Kidney epithelial cell (primary cell): ENCODE measurements around the gene GPX4. TPM values are rescaled to one million over a fixed set of nuclear protein-coding genes. Genes with fewer than 3 reads are reported as not detected.

Source experiments
- DNase-seq: peaks from one replicate; pipeline ENCODE4 v3.0.0-alpha.2; 2010; ENCODE audit warnings: low read depth
- H3K27me3 ChIP-seq: 2 replicates; pipeline ENCODE4 v1.6.0; 2011; ENCODE audit warnings: low read length; ENCODE audit not compliant: control insufficient read depth, insufficient read depth
- H3K36me3 ChIP-seq: 2 replicates; pipeline ENCODE4 v1.5.1; 2011; ENCODE audit warnings: low read length; ENCODE audit not compliant: control insufficient read depth, insufficient read depth
- H3K4me3 ChIP-seq: 2 replicates; pipeline ENCODE4 v1.5.1; 2011; ENCODE audit warnings: low read depth, mild to moderate bottlenecking, control low read depth, low read length
- total RNA-seq: library from RNA; depleted of rRNA; stranded (reverse); fragments of >200 nt; gene quantifications from 2 replicates; pipeline ENCODE4 v1.2.3, GENCODE V29; 2015
- TF ChIP-seq, protein P1 (sequence below): IDR thresholded peaks from 2 replicates; pipeline ENCODE4 v1.5.1; 2011; ENCODE audit warnings: mild to moderate bottlenecking, moderate library complexity, low read length, control low read depth, inconsistent platforms; ENCODE audit not compliant: insufficient read depth, poor library complexity, severe bottlenecking

GPX4 gene
- total RNA-seq, 1 donor from 2014 or later = 538 TPM

DNA sequence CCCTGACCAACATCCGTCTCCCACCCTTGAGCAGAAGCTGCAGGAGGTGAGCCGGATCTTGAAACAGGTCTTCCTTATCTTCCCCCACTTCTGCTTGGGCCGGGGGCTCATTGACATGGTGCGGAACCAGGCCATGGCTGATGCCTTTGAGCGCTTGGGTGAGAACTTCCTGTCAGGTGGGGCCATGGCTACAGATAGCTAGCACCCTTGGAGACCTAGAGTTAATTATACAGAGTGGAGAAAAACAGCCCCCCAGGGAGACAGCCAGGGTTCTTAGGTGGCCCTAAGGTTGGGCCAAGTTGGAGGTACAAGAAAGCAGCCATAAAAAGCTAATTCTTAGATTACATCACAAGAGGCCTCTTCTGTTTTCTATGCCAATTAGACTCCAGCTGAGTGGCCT is 45.7 kb upstream of the GPX4 start:
- no peaks in the 10 kb centered on the region for H3K27me3 ChIP-seq
- H3K4me3 ChIP-seq = no peak overlapping the region
- TF ChIP-seq, protein P1, sequence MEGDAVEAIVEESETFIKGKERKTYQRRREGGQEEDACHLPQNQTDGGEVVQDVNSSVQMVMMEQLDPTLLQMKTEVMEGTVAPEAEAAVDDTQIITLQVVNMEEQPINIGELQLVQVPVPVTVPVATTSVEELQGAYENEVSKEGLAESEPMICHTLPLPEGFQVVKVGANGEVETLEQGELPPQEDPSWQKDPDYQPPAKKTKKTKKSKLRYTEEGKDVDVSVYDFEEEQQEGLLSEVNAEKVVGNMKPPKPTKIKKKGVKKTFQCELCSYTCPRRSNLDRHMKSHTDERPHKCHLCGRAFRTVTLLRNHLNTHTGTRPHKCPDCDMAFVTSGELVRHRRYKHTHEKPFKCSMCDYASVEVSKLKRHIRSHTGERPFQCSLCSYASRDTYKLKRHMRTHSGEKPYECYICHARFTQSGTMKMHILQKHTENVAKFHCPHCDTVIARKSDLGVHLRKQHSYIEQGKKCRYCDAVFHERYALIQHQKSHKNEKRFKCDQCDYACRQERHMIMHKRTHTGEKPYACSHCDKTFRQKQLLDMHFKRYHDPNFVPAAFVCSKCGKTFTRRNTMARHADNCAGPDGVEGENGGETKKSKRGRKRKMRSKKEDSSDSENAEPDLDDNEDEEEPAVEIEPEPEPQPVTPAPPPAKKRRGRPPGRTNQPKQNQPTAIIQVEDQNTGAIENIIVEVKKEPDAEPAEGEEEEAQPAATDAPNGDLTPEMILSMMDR = no peak
- peaks cover 3% of the 10 kb centered on the region for H3K36me3 ChIP-seq
- no peak for DNase-seq

DNA sequence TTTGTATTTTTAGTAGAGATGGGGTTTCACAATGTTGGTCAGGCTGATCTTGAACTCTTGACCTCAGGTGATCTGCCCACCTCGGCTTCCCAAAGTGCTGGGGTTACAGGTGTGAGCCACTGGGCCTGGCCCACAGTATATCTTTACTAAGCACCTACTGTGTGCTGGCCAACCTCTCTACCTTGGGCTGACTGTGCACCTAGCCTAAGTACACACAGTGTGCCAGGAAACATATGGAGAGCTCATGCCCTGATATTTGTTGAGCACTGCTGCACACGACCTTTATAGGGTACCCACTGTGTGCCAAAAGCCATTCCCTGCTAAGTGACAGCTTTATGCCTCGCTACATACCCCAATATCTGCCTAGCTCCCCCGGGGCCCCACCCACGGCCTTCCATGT is 43.1 kb upstream of the GPX4 start:
- H3K4me3 ChIP-seq = no peak overlapping the region
- TF ChIP-seq, protein P1 = no peak
- H3K27me3 ChIP-seq = peaks cover 11% of the 10 kb centered on the region
- peaks cover 1% of the 10 kb centered on the region for H3K36me3 ChIP-seq
- DNase-seq = no peak

DNA sequence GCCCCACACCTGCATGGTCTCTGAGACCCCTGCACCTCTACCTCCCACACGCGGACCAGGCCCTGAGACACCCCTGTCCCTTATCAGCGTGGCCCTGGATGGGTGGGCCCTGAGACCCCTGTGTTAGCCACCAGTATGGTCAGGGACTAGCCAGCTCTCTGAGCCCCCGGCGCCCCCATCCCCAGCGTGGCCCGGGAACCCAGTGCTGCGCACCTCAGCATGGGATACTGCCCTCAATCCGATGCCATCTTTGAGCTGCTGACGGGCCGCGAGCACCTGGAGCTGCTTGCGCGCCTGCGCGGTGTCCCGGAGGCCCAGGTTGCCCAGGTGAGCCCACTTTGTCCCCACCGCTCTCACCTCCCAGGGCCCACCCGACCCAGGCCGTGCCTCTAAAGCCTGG is 41.8 kb upstream of the GPX4 start:
- H3K4me3 ChIP-seq = no peak overlapping the region
- no peak for DNase-seq
- H3K27me3 ChIP-seq = peaks cover 14% of the 10 kb centered on the region
- H3K36me3 ChIP-seq = peaks cover 1% of the 10 kb centered on the region
- TF ChIP-seq, protein P1 = no peak

DNA sequence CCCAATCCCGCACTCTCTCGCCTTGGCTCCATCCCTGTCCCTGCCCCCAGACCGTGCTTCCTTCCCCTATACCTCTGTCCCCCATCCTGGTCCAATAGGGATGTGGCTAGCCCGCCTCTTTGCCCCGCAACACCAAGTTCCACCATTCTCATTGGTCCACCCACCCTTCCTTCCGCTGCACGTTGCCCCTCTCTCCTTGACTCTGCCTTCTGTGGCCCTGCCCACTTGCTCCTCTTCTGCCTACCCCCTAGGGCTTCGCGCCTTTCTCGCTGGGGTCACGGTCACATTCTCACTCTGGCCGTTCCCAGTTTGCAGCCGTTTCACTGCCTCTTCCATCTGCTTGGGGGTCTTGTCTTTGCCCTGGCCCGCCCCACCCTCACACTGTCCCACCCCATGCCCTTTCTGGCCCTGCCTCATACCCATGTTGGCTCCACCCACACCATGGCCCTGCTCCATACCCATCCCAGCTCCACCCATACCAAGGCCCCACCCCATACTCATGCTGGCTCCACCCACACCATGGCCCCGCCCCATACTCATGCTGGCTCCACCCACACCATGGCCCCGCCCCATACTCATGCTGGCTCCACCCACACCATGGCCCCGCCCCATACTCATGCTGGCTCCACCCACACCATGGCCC is 41.3 kb upstream of the GPX4 start:
- TF ChIP-seq, protein P1 = no peak
- peaks cover 19% of the 10 kb centered on the region for H3K27me3 ChIP-seq

DNA sequence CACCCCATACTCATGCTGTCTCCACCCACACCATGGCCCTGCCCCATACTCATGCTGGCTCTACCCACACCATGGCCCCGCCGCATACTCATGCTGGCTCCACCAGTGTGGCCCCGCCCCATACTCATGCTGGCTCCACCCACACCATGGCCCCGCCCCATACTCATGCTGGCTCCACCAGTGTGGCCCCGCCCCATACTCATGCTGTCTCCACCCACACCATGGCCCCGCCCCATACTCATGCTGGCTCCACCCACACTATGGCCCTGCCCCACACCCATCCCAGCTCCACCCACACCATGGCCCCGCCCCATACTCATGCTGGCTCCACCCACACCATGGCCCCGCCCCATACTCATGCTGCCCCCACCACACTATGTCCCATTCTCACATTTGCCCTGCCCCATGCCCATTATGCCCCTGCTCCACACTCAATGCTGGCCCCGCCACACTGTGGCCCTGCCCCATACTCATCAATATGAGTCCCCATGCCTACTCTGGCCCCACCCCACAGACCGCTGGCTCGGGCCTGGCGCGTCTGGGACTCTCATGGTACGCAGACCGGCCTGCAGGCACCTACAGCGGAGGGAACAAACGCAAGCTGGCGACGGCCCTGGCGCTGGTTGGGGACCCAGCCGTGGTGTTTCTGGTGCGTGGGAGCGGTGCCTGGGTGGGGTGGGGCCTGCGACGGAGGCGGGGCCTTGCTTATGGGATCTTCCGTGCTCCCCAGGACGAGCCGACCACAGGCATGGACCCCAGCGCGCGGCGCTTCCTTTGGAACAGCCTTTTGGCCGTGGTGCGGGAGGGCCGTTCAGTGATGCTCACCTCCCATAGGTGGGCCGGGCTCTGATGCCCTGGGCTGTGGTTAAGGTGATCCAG is 40.5 kb upstream of the GPX4 start:
- DNase-seq = no peak
- Histone ChIP-seq H3K27me3 (peaks cover 23% of the 10 kb centered on the region), H3K4me3 (no peak overlapping the region), H3K36me3 (peaks cover 1% of the 10 kb centered on the region)
- TF ChIP-seq, protein P1 = no peak

More for the DNA sequence above, 41.3 kb upstream of the GPX4 start:
- peaks cover 1% of the 10 kb centered on the region for H3K36me3 ChIP-seq
- no peak for DNase-seq
- no peak overlapping the region for H3K4me3 ChIP-seq
